Testis (tissue), 2 donors: ENCODE measurements around the gene GALNT17.

Experiments used
- CTCF ChIP-seq, 3 experiments: fragments of 450-650 bp in 2 of 3; fragments of 200-600 bp in 1 of 3; sonication (generic) in 1 of 3; IDR thresholded peaks; one replicate each; pipeline ENCODE4 v1.5.1; 2016 to 2019; ENCODE audit warnings: antibody characterized with exemption in 3 of 3, mild to moderate bottlenecking in 2 of 3, moderate library complexity in 1 of 3
- POLR2A ChIP-seq: fragments of 450-650 bp; IDR thresholded peaks from one replicate; pipeline ENCODE4 v1.6.1; 2017; ENCODE audit warnings: antibody characterized with exemption, mild to moderate bottlenecking, moderate library complexity

- TF ChIP-seq POLR2A: no peak
- no peak for TF ChIP-seq CTCF (IDR thresholded peaks at IDR 0.05)
Observed at GRCh38 chr7:71616217-71616616, 484.3 kb downstream of the GALNT17 start.
